K562 (cell line): Measurements from ENCODE around the gene IFI16. TPM values are rescaled to one million over a fixed set of nuclear protein-coding genes. Genes with fewer than 3 reads are reported as not detected.

ENCODE experiments used
- CHD1 ChIP-seq: fragments of 200-600 bp; sonication (generic); IDR thresholded peaks from one replicate; pipeline ENCODE4 v1.6.1; 2012; ENCODE audit warnings: mild to moderate bottlenecking, moderate library complexity, low read length, inconsistent platforms
- CREBBP ChIP-seq: IDR thresholded peaks from one replicate; pipeline ENCODE4 v1.6.1; 2012; ENCODE audit warnings: low read depth, mild to moderate bottlenecking, control low read depth, inconsistent platforms, low read length
- DIDO1 ChIP-seq: fragments of 450-650 bp; IDR thresholded peaks from 2 replicates; pipeline ENCODE4 v1.6.1; 2016; ENCODE audit warnings: low read depth, missing biosample characterization, missing genetic modification characterization
- HINFP ChIP-seq: fragments of 450-650 bp; conservative IDR thresholded peaks from 2 replicates; pipeline ENCODE4 v1.6.1; 2016; ENCODE audit warnings: missing genetic modification characterization, low read depth, mild to moderate bottlenecking, control low read depth, missing compliant biosample characterization
- HIVEP1 ChIP-seq: fragments of 250-450 bp; sonication (Bioruptor Pico); IDR thresholded peaks from 2 replicates; pipeline ENCODE4 v1.4.0; 2020; ENCODE audit warnings: mild to moderate bottlenecking
- JUNB ChIP-seq: fragments of 450-650 bp; formaldehyde crosslinking; conservative IDR thresholded peaks from 2 replicates; pipeline ENCODE4 v1.4.0; 2020; ENCODE audit warnings: mild to moderate bottlenecking
- MXI1 ChIP-seq: IDR thresholded peaks from 2 replicates; pipeline ENCODE4 v1.6.1; 2011; ENCODE audit warnings: low read depth, mild to moderate bottlenecking, improper control_type of control experiment, low read length
- RBM39 ChIP-seq: fragments of 200-400 bp; formaldehyde crosslinking; optimal IDR thresholded peaks from 2 replicates; pipeline ENCODE3; 2018; ENCODE audit warnings: low read depth, low read length
- RFX1 ChIP-seq: fragments of 450-650 bp; IDR thresholded peaks from 2 replicates; pipeline ENCODE4 v1.6.1; 2016; ENCODE audit warnings: mild to moderate bottlenecking, moderate library complexity
- SMARCB1 ChIP-seq: IDR thresholded peaks from 2 replicates; pipeline ENCODE4 v1.6.1; 2011; ENCODE audit warnings: improper control_type of control experiment, low read depth; ENCODE audit not compliant: insufficient read length
- TSC22D4 ChIP-seq: fragments of 450-650 bp; IDR thresholded peaks from 2 replicates; pipeline ENCODE4 v1.6.1; 2016; ENCODE audit warnings: missing genetic modification characterization, missing biosample characterization, control low read depth
- U2AF2 ChIP-seq: fragments of 200-400 bp; formaldehyde crosslinking; optimal IDR thresholded peaks from 2 replicates; pipeline ENCODE3; 2017; ENCODE audit warnings: low read depth, mild to moderate bottlenecking, low read length
- ZNF121 ChIP-seq: sonication (generic); formaldehyde crosslinking; conservative IDR thresholded peaks from 2 replicates; pipeline ENCODE4 v1.8.0; 2022; ENCODE audit warnings: missing genetic modification reagents
- ZNF239 ChIP-seq: fragments of 250-450 bp; sonication (Bioruptor Pico); IDR thresholded peaks from 2 replicates; pipeline ENCODE4 v1.4.0; 2020; ENCODE audit warnings: mild to moderate bottlenecking
- ZNF436 ChIP-seq: fragments of 250-450, 450-650 bp; sonication (Bioruptor Pico); formaldehyde crosslinking; IDR thresholded peaks from 2 replicates; pipeline ENCODE4 v1.7.0; 2020; ENCODE audit warnings: mild to moderate bottlenecking
- polyA plus RNA-seq, 8 experiments: library from polyadenylated mRNA; depleted of rRNA in 4 of 8; stranded (reverse) in 5 of 8; unstranded in 3 of 8; fragments of >200 nt; fragmentation: Nextera tagmentation in 2 of 8; fragmentation: Illumina TruSeq in 1 of 8; extraction: Ambion mirVana in 2 of 8; extraction: Trizol in 1 of 8; gene quantifications; 2 replicates each; pipeline versions ENCODE4 v1.2.1 to v1.2.3, GENCODE V29; 2011 to 2014; ENCODE audit warnings: inconsistent platforms in 1 of 8, missing spikeins in 1 of 8
- total RNA-seq, 7 experiments: library from RNA; depleted of rRNA in 6 of 7; stranded (reverse); fragments of >200 nt in 6 of 7; fragmentation: Illumina TruSeq in 2 of 7; extraction: Trizol in 2 of 7; gene quantifications; 2 replicates each; pipeline versions ENCODE4 v1.2.1 to v1.2.3, GENCODE V29; 2011 to 2021; ENCODE audit warnings: low replicate concordance in 1 of 7
- TF ChIP-seq, protein P1 (sequence below): fragments of 450-650 bp; formaldehyde crosslinking; IDR thresholded peaks from 2 replicates; pipeline ENCODE4 v1.4.0; 2020; ENCODE audit warnings: mild to moderate bottlenecking, moderate library complexity
- TF ChIP-seq, protein P2 (sequence below): fragments of 250-450 bp; sonication (Bioruptor Pico); IDR thresholded peaks from 2 replicates; pipeline ENCODE4 v1.5.0; 2022; ENCODE audit warnings: mild to moderate bottlenecking

IFI16 gene
- total and polyA plus RNA-seq, 9 of the 15 experiments (the other 6 are each of a cell fraction or from before 2014, with no cell fraction given): 0.70 to 2.8 (median 1.6) TPM

- TF ChIP-seq RBM39: no peak
- no peak for TF ChIP-seq U2AF2
- TF ChIP-seq ZNF121 (CRISPR knock-in tag): no peak
- TF ChIP-seq MXI1: no peak
- no peak for TF ChIP-seq ZNF239 (CRISPR knock-in tag)
- TF ChIP-seq DIDO1: 0 out of 2 replicates have a peak, but pooled peaks have one; percentile 38
- no peak for TF ChIP-seq ZNF436 (CRISPR knock-in tag)
- TF ChIP-seq, protein P1, sequence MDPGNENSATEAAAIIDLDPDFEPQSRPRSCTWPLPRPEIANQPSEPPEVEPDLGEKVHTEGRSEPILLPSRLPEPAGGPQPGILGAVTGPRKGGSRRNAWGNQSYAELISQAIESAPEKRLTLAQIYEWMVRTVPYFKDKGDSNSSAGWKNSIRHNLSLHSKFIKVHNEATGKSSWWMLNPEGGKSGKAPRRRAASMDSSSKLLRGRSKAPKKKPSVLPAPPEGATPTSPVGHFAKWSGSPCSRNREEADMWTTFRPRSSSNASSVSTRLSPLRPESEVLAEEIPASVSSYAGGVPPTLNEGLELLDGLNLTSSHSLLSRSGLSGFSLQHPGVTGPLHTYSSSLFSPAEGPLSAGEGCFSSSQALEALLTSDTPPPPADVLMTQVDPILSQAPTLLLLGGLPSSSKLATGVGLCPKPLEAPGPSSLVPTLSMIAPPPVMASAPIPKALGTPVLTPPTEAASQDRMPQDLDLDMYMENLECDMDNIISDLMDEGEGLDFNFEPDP (CRISPR knock-in tag): no peak
- no peak for TF ChIP-seq RFX1
- no peak for TF ChIP-seq JUNB
- no peak for TF ChIP-seq CHD1
- TF ChIP-seq HIVEP1 (CRISPR knock-in tag): no peak
- no peak for TF ChIP-seq CREBBP
- TF ChIP-seq SMARCB1: no peak
- no peak for TF ChIP-seq HINFP (tag)
- TF ChIP-seq, protein P2, sequence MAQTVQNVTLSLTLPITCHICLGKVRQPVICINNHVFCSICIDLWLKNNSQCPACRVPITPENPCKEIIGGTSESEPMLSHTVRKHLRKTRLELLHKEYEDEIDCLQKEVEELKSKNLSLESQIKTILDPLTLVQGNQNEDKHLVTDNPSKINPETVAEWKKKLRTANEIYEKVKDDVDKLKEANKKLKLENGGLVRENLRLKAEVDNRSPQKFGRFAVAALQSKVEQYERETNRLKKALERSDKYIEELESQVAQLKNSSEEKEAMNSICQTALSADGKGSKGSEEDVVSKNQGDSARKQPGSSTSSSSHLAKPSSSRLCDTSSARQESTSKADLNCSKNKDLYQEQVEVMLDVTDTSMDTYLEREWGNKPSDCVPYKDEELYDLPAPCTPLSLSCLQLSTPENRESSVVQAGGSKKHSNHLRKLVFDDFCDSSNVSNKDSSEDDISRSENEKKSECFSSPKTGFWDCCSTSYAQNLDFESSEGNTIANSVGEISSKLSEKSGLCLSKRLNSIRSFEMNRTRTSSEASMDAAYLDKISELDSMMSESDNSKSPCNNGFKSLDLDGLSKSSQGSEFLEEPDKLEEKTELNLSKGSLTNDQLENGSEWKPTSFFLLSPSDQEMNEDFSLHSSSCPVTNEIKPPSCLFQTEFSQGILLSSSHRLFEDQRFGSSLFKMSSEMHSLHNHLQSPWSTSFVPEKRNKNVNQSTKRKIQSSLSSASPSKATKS: no peak
- TF ChIP-seq TSC22D4 (tag): no peak
Observed at GRCh38 chr1:159077120-159077961, 67.6 kb downstream of the IFI16 start (continued).
